NCI-H2227 (cell line): ENCODE measurements around the gene CDC45.
"Not testable (repeated sequence)": the region's sequence is repeated elsewhere in the genome, so short reads cannot be mapped to it uniquely, and the experiment has no call there.

Experiments used
- DNase-seq: peaks from one replicate; lab custom pipeline; 2025; ENCODE audit not compliant: unreplicated experiment; lab: John Stamatoyannopoulos, UW

The CDC45 gene, protein sequence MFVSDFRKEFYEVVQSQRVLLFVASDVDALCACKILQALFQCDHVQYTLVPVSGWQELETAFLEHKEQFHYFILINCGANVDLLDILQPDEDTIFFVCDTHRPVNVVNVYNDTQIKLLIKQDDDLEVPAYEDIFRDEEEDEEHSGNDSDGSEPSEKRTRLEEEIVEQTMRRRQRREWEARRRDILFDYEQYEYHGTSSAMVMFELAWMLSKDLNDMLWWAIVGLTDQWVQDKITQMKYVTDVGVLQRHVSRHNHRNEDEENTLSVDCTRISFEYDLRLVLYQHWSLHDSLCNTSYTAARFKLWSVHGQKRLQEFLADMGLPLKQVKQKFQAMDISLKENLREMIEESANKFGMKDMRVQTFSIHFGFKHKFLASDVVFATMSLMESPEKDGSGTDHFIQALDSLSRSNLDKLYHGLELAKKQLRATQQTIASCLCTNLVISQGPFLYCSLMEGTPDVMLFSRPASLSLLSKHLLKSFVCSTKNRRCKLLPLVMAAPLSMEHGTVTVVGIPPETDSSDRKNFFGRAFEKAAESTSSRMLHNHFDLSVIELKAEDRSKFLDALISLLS

GRCh38 chr22:19479355-19480172 lies at the start of gene CDC45:
Gene CDC45 (plus strand): TSS chr22:19479920. CDS start chr22:19479969, 49 bp downstream.
- DNase-seq: peak; percentile 98

- peak; percentile 35 for DNase-seq
Measured at GRCh38 chr22:19429950-19430889, 49.5 kb upstream of the CDC45 start.

DNA sequence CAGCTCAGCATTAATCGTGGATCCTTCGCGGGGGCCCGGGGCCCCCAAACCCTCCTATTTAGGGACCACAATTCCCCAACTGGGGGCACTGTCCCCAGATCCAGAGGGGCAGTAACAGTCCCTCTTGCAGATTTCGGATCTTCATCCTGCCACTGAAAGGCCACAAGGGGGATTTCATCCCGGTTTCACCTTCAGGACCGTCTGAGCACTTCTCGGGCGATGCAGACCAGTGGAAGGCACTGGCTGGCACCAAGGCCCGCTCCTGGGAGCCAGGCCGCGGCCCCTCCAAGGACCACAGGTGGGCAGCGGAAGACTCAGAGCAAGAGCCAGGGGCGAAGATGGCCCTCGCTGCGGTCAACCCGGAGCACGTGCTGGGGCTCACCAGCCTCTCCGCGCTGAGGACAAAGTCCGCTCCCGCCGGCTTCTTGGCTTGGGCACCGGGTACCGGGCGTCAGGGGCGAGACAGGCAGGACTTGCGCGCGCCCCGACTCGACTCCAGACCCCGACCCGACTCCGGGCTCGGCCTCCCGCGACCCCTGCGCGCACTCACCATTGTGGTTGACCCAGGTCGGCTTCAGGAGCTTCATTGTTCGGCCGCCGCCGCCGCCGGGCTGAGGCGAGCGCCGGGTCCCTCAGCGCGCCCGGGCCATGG lies 48.7 kb upstream of the CDC45 start:
- peak; percentile 47 for DNase-seq

- peak; percentile 91 for DNase-seq
Measured at GRCh38 chr22:19431649-19432132, 48.0 kb upstream of the CDC45 start, which contains the start of gene HIRA. Gene HIRA (minus strand): TSS chr22:19431733. CDS start chr22:19431476, 257 bp downstream.

GRCh38 chr22:19432133-19432851 lies 47.4 kb upstream of the CDC45 start, which contains the start of gene MRPL40:
Gene MRPL40 (plus strand): TSS chr22:19432545. CDS start chr22:19432555, 10 bp downstream.
- peak; percentile 97 for DNase-seq

GRCh38 chr22:19434401-19434800 lies 45.3 kb upstream of the CDC45 start:
- no peak for DNase-seq

GRCh38 chr22:19434829-19435580 lies 44.7 kb upstream of the CDC45 start:
- DNase-seq: no peak

DNA sequence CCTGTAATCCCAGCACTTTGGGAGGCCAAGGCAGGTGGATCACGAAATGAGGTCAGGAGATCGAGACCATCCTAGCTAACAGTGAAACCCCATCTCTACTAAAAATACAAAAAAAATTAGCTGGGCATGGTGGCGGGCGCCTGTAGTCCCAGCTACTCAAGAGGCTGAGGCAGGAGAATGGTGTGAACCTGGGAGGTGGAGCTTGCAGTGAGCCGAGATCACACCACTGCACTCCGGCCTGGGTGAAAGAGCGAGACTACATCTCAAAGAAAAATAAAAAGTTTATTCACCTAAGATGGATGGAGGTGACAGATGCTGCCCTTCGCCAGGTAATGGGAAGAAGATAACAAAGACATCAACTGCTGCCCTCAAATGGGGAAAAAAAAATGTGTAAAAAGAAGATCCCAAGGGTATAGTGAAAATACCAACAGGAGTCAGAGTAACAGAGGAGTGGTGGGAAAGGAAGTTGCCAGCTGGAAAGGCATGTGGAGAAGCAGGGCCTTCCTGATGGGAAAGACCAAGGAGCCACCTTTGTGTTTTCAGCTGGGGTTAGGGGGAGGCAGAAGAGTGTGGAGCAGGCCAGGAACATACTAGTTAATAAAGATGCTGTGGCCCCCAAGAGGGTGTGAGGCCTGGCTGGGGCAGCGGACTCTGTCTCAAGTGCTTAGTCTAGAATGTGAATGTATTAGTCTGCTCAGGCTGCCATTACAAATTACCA lies 43.1 kb upstream of the CDC45 start:
- DNase-seq: not testable (repeated sequence)

DNA sequence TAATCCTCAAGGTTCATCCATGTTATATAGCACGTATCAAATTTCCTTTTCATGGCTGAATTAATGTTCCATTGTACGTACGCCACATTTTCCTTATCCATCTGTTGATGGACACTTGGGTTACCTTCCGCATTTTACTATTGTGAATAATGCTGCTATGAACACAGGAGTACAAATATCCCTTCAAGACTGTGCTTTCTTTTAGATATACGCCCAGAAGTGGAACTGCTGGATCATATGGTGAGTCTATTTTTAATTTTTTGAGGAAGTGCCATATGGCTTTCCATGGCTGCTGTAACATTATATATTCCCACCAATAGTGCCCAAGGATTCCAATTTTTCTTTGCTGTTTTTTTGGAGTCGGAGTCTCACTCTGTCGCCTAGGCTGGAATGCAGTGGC lies 41.4 kb upstream of the CDC45 start:
- no peak for DNase-seq

- DNase-seq: no peak
Measured at GRCh38 chr22:19440411-19441195, 39.1 kb upstream of the CDC45 start.

DNA sequence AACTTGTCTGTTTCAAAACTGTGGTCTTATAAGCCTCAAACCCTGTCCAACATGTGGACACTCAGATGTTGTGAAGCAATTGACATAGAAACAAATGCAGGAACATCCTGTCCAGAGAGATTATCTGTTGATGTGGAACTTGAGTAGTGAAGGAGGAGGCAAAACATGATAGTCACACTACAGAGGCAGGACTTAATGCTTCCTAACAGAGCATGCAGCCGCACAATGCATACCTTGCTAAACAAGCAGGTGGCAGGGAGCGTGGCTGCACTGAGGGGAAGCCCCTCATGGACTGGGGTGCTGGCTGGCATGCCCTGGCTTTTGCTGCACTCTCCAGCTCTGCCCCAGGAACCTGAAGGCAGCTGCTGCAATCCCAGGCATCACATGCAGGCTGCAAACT lies 37.6 kb upstream of the CDC45 start:
- DNase-seq: no peak

GRCh38 chr22:19443544-19444211 lies 36.0 kb upstream of the CDC45 start:
- DNase-seq: no peak

- not testable (repeated sequence) for DNase-seq
Measured at GRCh38 chr22:19445279-19445982, 34.3 kb upstream of the CDC45 start.

- DNase-seq: no peak
Measured at GRCh38 chr22:19446603-19447329, 33.0 kb upstream of the CDC45 start.
